GF-D8 (cell line): ENCODE measurements around the gene GNMT.

Source experiments
- DNase-seq: peaks from one replicate; lab custom pipeline; 2025; lab: John Stamatoyannopoulos, UW

The GNMT gene

GRCh38 chr6:42960243-42961019 is at the start of gene GNMT:
Gene GNMT (plus strand): TSS chr6:42960754. CDS start chr6:42960768, 14 bp downstream.
- no peak for DNase-seq

GRCh38 chr6:42911171-42912021 is 49.2 kb upstream of the GNMT start:
- no peak for DNase-seq

- no peak for DNase-seq
Observed at GRCh38 chr6:42914546-42914945, 46.0 kb upstream of the GNMT start.

GRCh38 chr6:42915732-42916131 is 44.8 kb upstream of the GNMT start, which contains the start of gene PTCRA:
Gene PTCRA (plus strand): TSS chr6:42916053. CDS start chr6:42916070, 17 bp downstream.
- DNase-seq, result no peak

- no peak for DNase-seq
Observed at GRCh38 chr6:42916288-42916687, 44.3 kb upstream of the GNMT start.

- DNase-seq, result no peak
Observed at GRCh38 chr6:42921801-42922200, 38.8 kb upstream of the GNMT start.

- no peak for DNase-seq
Observed at GRCh38 chr6:42923666-42924065, 36.9 kb upstream of the GNMT start.

GRCh38 chr6:42925248-42925857 is 35.2 kb upstream of the GNMT start:
- DNase-seq, result no peak

- DNase-seq, result peak; percentile 98
Observed at GRCh38 chr6:42928986-42929820, 31.4 kb upstream of the GNMT start, which contains the start of gene CNPY3. Gene CNPY3 (plus strand): TSS chr6:42929480. CDS start chr6:42929571, 91 bp downstream.

GRCh38 chr6:42929821-42930360 is 30.7 kb upstream of the GNMT start:
- DNase-seq, result peak; percentile 86

- DNase-seq, result no peak
Observed at GRCh38 chr6:42932412-42932811, 28.1 kb upstream of the GNMT start.

GRCh38 chr6:42933205-42933604 is 27.3 kb upstream of the GNMT start:
- DNase-seq, result peak; percentile 91

- DNase-seq, result peak; percentile 76
Observed at GRCh38 chr6:42935322-42935721, 25.2 kb upstream of the GNMT start.

GRCh38 chr6:42936398-42936797 is 24.2 kb upstream of the GNMT start:
- no peak for DNase-seq

GRCh38 chr6:42937548-42938427 is 22.8 kb upstream of the GNMT start:
- DNase-seq, result no peak

GRCh38 chr6:42938428-42938796 is 22.1 kb upstream of the GNMT start:
- DNase-seq, result no peak

GRCh38 chr6:42938987-42939809 is 21.4 kb upstream of the GNMT start:
- no peak for DNase-seq

GRCh38 chr6:42939810-42940167 is 20.8 kb upstream of the GNMT start:
- no peak for DNase-seq

GRCh38 chr6:42940493-42941045 is 20.0 kb upstream of the GNMT start:
- no peak for DNase-seq
